NCI-H2171 treated with DMSO at 0.1 percent for 48 hours (cell line): ENCODE results near the gene HOXA7.

ENCODE experiments used
- DNase-seq: peaks from one replicate; lab custom pipeline; 2025; lab: John Stamatoyannopoulos, UW

The HOXA7 gene

GRCh38 chr7:27118580-27118979 is 37.9 kb downstream of the HOXA7 start:
- DNase-seq = no peak

- no peak for DNase-seq
Measured at GRCh38 chr7:27117887-27118491, 38.5 kb downstream of the HOXA7 start.

GRCh38 chr7:27116962-27117886 is 39.3 kb downstream of the HOXA7 start:
- no peak for DNase-seq

- no peak for DNase-seq
Measured at GRCh38 chr7:27116031-27116961, 40.2 kb downstream of the HOXA7 start.

- no peak for DNase-seq
Measured at GRCh38 chr7:27115221-27116026, 41.1 kb downstream of the HOXA7 start.

- no peak for DNase-seq
Measured at GRCh38 chr7:27114881-27115220, 41.6 kb downstream of the HOXA7 start.

GRCh38 chr7:27113991-27114769 is 42.3 kb downstream of the HOXA7 start:
- no peak for DNase-seq

- no peak for DNase-seq
Measured at GRCh38 chr7:27112955-27113949, 43.2 kb downstream of the HOXA7 start.

- no peak for DNase-seq
Measured at GRCh38 chr7:27112361-27112760, 44.1 kb downstream of the HOXA7 start.

- DNase-seq = no peak
Measured at GRCh38 chr7:27111751-27112277, 44.7 kb downstream of the HOXA7 start.

GRCh38 chr7:27111042-27111750 is 45.3 kb downstream of the HOXA7 start:
- no peak for DNase-seq

GRCh38 chr7:27110186-27111031 is 46.1 kb downstream of the HOXA7 start:
- DNase-seq = no peak

GRCh38 chr7:27109466-27110185 is 46.8 kb downstream of the HOXA7 start:
- DNase-seq = no peak

GRCh38 chr7:27108390-27109127 is 47.9 kb downstream of the HOXA7 start:
- DNase-seq = no peak

- DNase-seq = no peak
Measured at GRCh38 chr7:27107391-27108381, 48.8 kb downstream of the HOXA7 start.
